Activated gamma-delta T cell treated with anti-CD3 and anti-CD28 coated beads, Interleukin-2, amount 50 U/mL, for 16 hours (primary cell): ENCODE measurements around the gene SMIM1.
"Not testable (repeated sequence)": the region's sequence is repeated elsewhere in the genome, so short reads cannot be mapped to it uniquely, and the experiment has no call there.

ENCODE experiments used
- DNase-seq: peaks from one replicate; pipeline ENCODE4 v3.0.0-alpha.2; 2020; ENCODE audit warnings: low read depth

The SMIM1 gene

GRCh38 chr1:3736708-3737107 lies 35.8 kb upstream of the SMIM1 start:
- no peak for DNase-seq

GRCh38 chr1:3738943-3739342 lies 33.6 kb upstream of the SMIM1 start:
- DNase-seq: no peak

DNA sequence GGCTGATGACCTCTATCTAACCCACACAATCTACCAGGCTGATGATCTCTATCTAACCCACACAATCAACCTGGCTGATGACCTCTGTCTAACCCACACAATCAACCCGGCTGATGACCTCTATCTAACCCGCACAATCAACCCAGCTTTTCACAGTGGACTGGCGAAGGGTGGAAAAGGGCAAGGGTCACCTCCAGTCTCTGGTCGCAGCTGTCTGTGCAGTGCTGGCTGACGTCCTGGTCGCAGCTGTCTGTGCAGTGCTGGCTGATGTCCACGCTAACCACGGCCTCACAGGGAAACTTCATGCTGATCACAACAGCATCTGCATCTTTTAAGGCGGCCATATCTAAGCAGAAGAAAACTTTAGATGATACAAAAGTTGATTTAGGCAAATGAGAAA lies 32.5 kb upstream of the SMIM1 start:
- no peak for DNase-seq

DNA sequence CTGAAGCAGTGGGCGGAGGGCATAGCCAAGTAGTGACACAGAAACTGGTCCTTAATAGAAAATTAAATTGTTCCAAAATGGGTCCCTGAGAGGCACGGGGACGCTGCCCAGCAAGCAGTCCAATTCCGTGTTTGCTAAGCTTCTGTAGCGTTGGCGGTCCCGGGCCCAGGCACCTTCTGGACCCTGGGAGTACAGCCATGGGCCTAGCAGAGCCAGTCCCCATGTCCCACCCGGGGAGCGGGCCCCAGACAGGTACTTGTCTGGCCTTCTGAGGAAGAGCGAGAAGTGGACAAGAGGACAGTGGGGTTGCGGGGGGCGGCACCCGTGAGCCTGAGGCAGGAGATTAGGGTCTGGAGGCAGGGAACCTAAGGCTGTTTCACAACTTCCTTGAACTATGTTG lies 31.8 kb upstream of the SMIM1 start:
- no peak for DNase-seq

- DNase-seq: no peak
Measured at GRCh38 chr1:3741566-3742438, 30.7 kb upstream of the SMIM1 start.

DNA sequence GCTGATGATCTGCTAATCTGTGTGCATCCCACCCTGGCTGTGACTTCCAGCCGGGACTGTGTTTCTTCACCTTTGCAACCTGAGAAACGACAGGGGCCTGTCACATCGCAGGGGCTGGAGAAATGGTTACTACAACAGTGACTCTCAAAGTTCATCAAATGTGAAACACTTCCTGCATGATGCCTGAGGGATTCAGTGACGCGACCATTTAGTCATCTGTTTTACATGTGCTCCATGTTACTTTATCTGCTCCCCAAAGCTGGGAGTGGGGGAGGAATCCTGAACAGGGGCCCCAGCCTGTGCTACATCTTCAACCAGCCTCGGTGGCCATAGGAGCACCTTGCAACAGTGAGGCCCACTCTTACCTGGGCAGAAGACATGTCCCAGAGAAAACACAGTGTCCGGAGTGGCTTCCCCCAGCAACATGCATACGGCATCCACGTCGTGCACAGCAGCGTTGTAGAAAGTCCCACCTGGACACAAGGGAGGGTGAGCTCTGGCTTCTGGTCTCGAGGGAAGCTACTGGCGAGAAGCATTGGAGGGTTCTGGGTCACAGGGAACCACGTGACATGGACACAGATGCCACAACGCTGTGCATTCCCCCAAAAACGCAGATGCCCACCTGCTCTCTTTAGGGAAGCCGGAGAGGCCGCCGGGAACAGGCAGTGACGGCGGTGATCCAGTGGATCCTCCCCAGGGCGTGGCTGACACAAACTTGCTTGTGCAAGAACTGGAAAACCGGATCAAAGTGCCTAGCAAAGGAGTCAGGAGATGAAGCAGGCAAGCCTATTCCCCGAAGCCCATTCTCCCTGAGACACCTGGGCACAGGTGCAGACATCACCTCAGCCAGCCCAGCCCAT lies 29.9 kb upstream of the SMIM1 start:
- DNase-seq: no peak

GRCh38 chr1:3743421-3743820 lies 29.1 kb upstream of the SMIM1 start:
- no peak for DNase-seq

- DNase-seq: no peak
Measured at GRCh38 chr1:3743826-3744225, 28.7 kb upstream of the SMIM1 start.

- no peak for DNase-seq
Measured at GRCh38 chr1:3744646-3745045, 27.9 kb upstream of the SMIM1 start.

DNA sequence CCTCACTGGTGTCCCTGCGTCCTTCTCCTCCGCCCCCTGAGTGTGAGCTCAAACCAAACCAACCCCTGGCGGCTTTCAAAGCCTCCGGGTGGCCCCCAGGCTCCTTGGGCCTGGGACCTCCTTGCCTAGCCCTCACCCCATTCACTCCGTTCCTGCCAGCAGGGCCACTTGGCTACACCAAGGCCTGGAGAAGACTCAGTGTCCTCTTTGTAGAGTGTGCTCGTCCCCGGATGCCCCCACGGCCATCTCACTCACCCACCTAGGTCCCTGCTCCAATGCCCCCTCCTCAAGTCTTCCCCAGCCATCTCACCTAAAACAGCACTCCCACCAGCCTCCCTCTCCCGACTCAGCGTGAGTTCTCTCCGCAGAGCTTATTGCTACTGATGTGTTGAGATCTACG lies 27.5 kb upstream of the SMIM1 start:
- DNase-seq: no peak

DNA sequence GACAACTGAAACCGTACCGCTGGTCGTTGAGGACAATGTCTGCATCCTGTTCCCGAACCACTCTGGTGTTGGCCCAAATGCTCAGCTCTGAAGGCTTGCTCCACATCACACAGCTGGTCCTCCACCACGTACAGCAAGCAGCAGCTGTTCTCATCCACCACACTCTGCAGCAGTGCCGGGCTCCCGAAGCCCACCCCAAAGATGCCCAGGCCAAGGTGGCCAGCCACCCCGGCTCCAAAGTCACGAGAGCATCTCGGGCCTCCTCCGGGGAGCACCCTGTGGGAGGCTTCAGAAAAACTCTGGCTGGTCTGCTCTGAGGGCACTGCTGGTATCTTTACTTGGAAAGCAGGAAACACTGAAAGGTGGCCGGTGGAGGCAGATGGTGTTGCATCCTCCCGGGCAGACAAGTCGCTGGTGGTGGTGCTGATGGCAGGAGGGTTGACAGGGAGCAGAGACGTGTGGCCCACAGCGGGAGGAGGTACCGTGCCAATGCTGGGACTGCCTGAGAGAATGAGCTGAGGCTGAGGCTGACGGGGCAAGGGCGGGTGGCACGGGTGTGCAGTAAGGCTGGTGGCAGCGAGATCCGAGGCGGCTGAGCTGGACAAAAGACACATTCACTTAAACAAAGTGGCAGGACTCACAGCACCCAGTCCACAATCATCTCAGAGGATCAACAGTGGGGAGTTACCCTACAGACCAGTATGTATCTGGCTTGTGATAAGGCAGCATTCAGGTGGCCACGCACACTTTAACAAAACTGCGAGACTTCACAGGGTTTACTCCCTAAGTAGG lies 26.8 kb upstream of the SMIM1 start:
- DNase-seq: no peak

GRCh38 chr1:3746389-3746829 lies 26.1 kb upstream of the SMIM1 start:
- DNase-seq: no peak

DNA sequence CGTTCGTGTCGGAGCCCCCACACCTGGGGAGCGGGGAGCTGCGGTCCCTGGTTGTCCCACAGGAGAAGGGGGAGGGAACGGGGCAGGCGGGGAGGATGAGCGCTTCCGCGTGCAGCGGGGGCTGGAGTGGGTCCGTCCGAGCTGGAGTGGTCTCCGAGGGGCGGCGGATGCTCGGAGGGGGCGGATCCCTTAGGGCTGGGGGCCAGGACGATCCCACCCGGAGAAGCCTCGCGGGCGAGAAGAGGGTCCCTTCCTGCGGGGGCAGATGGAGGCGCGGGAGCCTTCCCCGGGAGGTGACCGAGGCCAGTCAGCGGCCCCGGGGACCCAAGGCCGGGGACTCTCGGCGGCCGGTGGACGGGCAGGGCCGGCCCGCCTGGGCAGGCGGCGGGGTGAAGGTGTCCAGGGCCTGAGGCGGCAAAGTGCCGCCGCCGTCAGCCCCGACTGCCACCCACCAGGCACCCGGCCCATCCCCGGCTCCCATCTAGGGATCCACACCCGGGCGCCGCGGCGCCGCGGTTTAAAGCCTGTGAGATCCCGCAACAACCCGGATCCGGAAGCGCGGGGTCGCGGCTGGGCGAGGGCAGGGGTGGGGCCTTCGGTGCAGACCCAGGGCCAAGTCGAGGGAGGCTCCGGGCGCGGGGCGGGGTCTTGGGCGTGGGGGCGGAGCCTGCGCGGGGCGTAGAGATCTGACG lies 25.6 kb upstream of the SMIM1 start:
- peak; percentile 81 for DNase-seq

GRCh38 chr1:3747522-3747848 lies 25.1 kb upstream of the SMIM1 start:
- DNase-seq: no peak

DNA sequence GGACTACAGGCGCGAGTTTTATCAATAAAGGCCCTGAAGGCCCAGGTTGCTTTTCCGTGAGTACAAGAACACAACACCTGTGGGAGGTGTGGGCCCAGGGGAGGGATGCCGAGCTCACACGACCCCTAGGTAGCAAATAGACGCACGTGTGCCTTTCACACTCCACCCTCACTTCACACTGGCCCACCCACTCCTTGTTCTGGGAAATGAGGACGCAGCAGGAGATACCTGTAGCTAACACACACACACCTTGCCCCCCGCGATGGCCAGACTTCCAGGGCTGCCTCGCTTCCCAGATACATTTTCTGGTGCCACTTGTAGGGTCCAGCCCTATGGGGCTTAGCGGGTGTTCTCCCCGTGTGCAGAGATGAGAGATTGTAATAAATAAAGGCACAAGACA lies 24.6 kb upstream of the SMIM1 start:
- no peak for DNase-seq

DNA sequence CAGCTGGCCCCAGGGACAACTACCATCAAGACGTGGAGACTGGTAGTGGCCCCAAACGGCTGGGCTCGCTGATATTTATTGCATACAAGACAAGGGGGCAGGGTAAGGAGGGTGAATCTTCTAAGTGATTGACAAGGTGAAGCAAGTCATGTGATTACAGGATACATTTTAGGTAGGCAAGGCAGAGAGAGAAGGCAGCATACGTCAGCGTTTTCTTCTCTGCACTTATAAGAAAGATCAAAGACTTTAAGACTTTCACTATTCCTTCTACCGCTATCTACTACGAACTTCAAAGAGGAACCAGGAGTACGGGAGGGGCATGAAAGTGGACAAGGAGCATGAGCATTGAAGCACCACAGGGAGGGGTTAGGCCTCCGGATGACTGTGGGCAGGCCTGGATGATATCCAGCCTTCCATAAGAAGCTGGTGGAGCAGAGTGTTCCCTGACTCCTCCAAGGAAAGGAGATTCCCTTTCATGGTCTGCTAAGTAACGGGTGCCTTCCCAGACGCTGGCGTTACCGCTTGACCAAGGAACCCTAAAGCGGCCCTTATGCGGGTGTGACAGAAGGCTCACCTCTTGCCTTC lies 24.1 kb upstream of the SMIM1 start:
- DNase-seq: not testable (repeated sequence)

DNA sequence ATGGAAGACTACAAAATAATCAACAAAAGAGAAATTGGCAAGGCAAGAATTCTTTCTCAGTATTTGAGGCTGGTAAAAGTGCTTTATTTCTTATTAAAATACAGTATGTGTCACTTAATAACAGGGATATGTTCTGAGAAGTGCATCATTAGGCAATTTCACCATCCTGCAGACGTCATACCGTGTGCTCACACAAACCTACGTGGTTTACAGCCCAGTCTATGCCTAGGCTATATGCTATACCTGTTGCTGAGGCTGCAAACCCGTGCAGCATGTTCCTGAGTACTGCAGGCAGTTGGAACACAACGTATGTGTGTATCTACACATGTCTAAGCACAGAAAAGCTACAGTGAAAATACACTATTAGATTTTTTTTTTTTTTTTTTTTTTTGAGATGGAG lies 23.0 kb upstream of the SMIM1 start:
- no peak for DNase-seq

- DNase-seq: no peak
Measured at GRCh38 chr1:3750741-3751140, 21.8 kb upstream of the SMIM1 start.

DNA sequence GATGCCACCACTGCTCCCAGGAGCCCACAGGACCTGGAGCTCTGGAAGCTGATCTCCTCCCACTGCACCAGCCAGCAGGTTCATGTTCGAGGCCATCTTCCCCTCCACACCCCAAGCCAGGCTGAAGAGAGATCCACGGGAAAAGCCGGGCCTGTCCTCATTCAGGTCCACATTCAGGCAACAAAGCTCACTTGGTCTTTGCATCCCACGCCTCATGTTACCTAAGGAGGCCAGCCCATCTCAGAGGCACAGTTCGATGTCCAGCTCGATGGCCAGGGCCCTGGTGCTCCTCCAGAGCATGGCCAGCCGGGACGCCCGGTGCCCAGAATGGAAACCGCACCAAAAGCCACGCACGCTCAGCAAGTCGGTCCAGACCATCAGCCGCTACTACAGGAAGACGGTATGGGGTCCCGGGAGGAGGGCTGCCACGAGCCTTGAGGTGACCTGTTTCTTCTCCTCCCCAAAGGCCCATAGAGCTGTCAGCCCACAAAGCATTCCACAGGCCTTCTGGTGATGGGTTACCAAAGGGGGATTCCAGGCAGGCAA lies 20.1 kb upstream of the SMIM1 start, which contains the start of gene CCDC27:
CCDC27 (plus strand) TSS at position 51 of the 546 bp plus-strand sequence; CDS start at position 83, 32 bp downstream.
- DNase-seq: no peak

DNA sequence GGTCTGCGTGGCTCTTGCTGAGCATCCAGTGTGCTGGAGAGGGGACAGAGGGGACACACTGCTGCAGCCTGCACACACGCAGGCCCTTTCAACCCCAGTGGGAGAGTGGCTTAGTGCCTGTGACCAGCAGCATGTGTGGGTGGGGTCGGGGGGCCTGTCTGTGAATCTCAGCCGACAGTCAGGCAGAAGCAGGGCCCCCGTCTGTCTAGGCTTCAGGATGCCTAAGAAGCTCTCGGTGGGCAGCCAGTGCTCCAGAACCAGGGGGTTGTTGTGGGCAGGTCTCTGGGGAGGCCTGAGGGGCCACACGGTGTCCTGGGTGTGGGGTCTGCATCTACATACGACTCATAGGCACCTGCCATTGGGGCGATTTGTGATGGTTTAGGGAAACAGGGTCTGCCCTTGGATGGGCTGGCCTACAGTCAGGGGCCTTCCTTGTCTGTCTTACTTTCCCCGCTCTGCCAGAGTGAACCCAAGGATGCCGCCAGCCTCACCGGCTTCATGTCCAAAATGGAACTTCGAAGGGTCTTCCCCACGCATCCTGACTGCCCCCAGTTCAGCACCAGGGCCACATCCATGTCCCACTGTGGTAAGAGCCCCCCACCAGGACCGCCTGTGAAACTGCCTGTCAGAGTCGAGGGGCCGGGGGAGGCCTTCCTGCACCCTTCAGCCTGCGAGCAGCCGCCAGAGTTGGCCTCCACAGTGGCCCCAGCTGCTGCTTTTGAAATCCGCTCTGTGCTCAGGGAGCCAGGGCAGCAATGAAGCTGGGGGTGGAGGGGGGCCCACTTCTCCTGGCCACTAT lies 18.7 kb upstream of the SMIM1 start:
- DNase-seq: no peak
